Panc1 (cell line): ENCODE results near the gene RPS6KA4. TPM values are rescaled to one million over a fixed set of nuclear protein-coding genes. Genes with fewer than 3 reads are reported as not detected.

Experiments used
- ATAC-seq: fragments of 200-7000 bp; cut with Tn5 transposase; 2 replicates; pipeline ENCODE4 v1.9.1; 2020; ENCODE audit warnings: mild to moderate bottlenecking, moderate library complexity
- BruUV-seq: library from RNA; stranded (reverse); fragments of 400-500 nt; replicated peaks from 2 replicates; lab custom pipeline; 2021; lab: Mats Ljungman, UMichigan
- CTCF ChIA-PET: fragments of 300-600 bp; sonication (Branson Sonifier 250); formaldehyde crosslinking; loops from one replicate; lab custom pipeline; 2022; ENCODE audit warnings: antibody characterized with exemption; lab: Charles Lee
- POLR2A ChIA-PET: fragments of 300-600 bp; sonication (Branson Sonifier 250); formaldehyde crosslinking; loops from one replicate; lab custom pipeline; 2022; ENCODE audit warnings: antibody characterized with exemption; lab: Charles Lee
- DNase-seq: peaks from one replicate; pipeline ENCODE4 v3.0.0-alpha.2; 2010; ENCODE audit warnings: low read depth, low spot score
- H3K27ac ChIP-seq: 2 replicates; pipeline ENCODE4 v1.5.1; 2011; ENCODE audit warnings: mild to moderate bottlenecking, low read length, inconsistent platforms
- H3K27me3 ChIP-seq: fragments of 200-500 bp; sonication (Bioruptor generic); 2 replicates; pipeline ENCODE4 v1.6.0; 2014; ENCODE audit warnings: low read length, inconsistent platforms; ENCODE audit not compliant: control insufficient read depth, insufficient read depth
- H3K36me3 ChIP-seq: fragments of 200-500 bp; sonication (Bioruptor generic); 2 replicates; pipeline ENCODE4 v1.5.1; 2014; ENCODE audit warnings: inconsistent platforms, mild to moderate bottlenecking, low read length, moderate library complexity; ENCODE audit not compliant: control insufficient read depth, insufficient read depth
- H3K4me1 ChIP-seq: 2 replicates; pipeline ENCODE4 v1.5.1; 2011; ENCODE audit warnings: inconsistent platforms, mild to moderate bottlenecking, low read length, moderate library complexity; ENCODE audit not compliant: control insufficient read depth, insufficient read depth
- H3K4me3 ChIP-seq, 2 experiments: 2 replicates each; pipeline ENCODE4 v1.5.1; 2011 to 2012; ENCODE audit warnings: low read depth in 2 of 2, low read length in 2 of 2, mild to moderate bottlenecking in 2 of 2, inconsistent platforms in 1 of 2, moderate library complexity in 1 of 2
- H3K9me3 ChIP-seq: fragments of 200-500 bp; sonication (Bioruptor generic); 2 replicates; pipeline ENCODE4 v1.5.1; 2014; ENCODE audit warnings: low read depth, mild to moderate bottlenecking, inconsistent platforms, low read length, moderate library complexity; ENCODE audit not compliant: control insufficient read depth, insufficient read depth
- POLR2AphosphoS5 ChIP-seq: IDR thresholded peaks from 2 replicates; pipeline ENCODE4 v1.6.1; 2012; ENCODE audit warnings: mild to moderate bottlenecking, low read depth, low read length, moderate library complexity
- SIN3A ChIP-seq: IDR thresholded peaks from 2 replicates; pipeline ENCODE4 v1.6.1; 2012; ENCODE audit warnings: low read depth, mild to moderate bottlenecking, low read length, moderate library complexity, borderline replicate concordance; ENCODE audit not compliant: insufficient read depth
- TCF7L2 ChIP-seq: IDR thresholded peaks from 2 replicates; pipeline ENCODE4 v1.6.1; 2011; ENCODE audit warnings: mild to moderate bottlenecking, low read depth, low read length, inconsistent platforms
- in situ Hi-C: cut with HindIII; loops from 2 replicates; pipeline ENCODE4 v1.10.0; 2016; ENCODE audit warnings: low sequenced_read_pairs, low pct_unique_long_range_greater_than_20kb
- intact Hi-C: fragments of 100-400 bp; cut with micrococcal nuclease; formaldehyde crosslinking; loops from one replicate; pipeline ENCODE4 v1.10.0; 2022; ENCODE audit not compliant: unreplicated experiment
- total RNA-seq: library from RNA; stranded (reverse); gene quantifications from one replicate; pipeline ENCODE4 v1.2.1, GENCODE V29; 2021; ENCODE audit not compliant: unreplicated experiment
- TF ChIP-seq, protein P1 (sequence below): fragments of 450-650 bp; IDR thresholded peaks from 2 replicates; pipeline ENCODE4 v1.5.1; 2017; ENCODE audit warnings: mild to moderate bottlenecking
- TF ChIP-seq, protein P2 (sequence below), 2 experiments: IDR thresholded peaks; 2 replicates each; pipeline ENCODE4 v1.6.1; 2011 to 2012; ENCODE audit warnings: low read depth in 2 of 2, control low read depth in 1 of 2, low read length in 1 of 2, mild to moderate bottlenecking in 1 of 2, moderate library complexity in 1 of 2; ENCODE audit not compliant: insufficient read depth in 1 of 2

Gene RPS6KA4
- total RNA-seq, 1 experiment from 2014 or later, result 74.0 TPM

DNA sequence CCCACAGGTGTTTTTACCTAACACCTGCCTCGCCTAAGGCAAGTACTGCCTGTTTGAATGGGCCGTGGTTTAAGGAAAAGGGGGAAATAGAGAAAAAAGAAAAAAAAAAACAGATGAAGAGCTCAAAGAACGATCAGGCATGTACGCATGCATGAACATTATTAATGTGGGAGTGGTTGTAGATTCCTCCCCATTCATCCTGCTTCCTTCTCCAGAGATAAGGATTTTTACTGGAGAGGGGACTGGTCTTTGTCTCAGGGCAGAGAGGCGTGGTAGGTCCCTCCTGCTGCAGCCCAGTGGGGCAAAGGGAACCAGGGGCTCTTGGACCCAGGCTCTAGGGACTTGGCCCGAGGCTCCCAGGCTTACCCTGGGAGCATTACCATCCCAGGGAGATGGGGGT is 23.1 kb downstream of the RPS6KA4 start:
- intact Hi-C loops, result no loop called here
- POLR2A ChIA-PET, result interaction anchor here (0.6 kb wide), 2 partner anchors 23 to 393 kb away, joined by 7 to 10 read pairs; no protein-coding TSS in a partner anchor
- BruUV-seq, result no TSS peak

DNA sequence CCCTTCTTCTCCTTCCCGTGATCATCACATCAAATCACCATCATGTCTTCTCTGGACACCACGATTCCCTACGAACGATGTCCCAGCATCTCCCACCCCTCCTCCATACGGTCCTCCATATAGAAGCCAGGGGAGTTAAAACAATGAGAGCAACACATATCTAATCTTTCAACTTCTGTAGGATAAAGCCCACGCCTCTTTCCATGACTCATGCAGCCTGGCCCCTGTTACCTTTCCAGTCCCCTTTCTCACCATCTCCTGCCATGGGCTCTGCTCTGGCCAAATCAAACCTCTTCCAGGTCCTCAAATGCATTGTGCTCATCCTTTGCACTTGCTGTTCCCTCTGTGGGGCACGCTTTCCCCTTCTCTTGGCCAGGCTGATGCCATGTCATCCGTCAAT is 23.6 kb downstream of the RPS6KA4 start:
- no peaks in the 10 kb centered on the region for H3K9me3 ChIP-seq
- ATAC-seq (no peak), DNase-seq (no peak)
- no peak overlapping the region for H3K4me3 ChIP-seq
- H3K27ac ChIP-seq, result no peak overlapping the region
- TF ChIP-seq, protein P1, sequence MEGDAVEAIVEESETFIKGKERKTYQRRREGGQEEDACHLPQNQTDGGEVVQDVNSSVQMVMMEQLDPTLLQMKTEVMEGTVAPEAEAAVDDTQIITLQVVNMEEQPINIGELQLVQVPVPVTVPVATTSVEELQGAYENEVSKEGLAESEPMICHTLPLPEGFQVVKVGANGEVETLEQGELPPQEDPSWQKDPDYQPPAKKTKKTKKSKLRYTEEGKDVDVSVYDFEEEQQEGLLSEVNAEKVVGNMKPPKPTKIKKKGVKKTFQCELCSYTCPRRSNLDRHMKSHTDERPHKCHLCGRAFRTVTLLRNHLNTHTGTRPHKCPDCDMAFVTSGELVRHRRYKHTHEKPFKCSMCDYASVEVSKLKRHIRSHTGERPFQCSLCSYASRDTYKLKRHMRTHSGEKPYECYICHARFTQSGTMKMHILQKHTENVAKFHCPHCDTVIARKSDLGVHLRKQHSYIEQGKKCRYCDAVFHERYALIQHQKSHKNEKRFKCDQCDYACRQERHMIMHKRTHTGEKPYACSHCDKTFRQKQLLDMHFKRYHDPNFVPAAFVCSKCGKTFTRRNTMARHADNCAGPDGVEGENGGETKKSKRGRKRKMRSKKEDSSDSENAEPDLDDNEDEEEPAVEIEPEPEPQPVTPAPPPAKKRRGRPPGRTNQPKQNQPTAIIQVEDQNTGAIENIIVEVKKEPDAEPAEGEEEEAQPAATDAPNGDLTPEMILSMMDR, result no peak
- TF ChIP-seq SIN3A (no peak), TCF7L2 (no peak), POLR2AphosphoS5 (no peak)
- TF ChIP-seq, protein P2, sequence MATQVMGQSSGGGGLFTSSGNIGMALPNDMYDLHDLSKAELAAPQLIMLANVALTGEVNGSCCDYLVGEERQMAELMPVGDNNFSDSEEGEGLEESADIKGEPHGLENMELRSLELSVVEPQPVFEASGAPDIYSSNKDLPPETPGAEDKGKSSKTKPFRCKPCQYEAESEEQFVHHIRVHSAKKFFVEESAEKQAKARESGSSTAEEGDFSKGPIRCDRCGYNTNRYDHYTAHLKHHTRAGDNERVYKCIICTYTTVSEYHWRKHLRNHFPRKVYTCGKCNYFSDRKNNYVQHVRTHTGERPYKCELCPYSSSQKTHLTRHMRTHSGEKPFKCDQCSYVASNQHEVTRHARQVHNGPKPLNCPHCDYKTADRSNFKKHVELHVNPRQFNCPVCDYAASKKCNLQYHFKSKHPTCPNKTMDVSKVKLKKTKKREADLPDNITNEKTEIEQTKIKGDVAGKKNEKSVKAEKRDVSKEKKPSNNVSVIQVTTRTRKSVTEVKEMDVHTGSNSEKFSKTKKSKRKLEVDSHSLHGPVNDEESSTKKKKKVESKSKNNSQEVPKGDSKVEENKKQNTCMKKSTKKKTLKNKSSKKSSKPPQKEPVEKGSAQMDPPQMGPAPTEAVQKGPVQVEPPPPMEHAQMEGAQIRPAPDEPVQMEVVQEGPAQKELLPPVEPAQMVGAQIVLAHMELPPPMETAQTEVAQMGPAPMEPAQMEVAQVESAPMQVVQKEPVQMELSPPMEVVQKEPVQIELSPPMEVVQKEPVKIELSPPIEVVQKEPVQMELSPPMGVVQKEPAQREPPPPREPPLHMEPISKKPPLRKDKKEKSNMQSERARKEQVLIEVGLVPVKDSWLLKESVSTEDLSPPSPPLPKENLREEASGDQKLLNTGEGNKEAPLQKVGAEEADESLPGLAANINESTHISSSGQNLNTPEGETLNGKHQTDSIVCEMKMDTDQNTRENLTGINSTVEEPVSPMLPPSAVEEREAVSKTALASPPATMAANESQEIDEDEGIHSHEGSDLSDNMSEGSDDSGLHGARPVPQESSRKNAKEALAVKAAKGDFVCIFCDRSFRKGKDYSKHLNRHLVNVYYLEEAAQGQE (IDR thresholded peaks at IDR 0.05; ENCODE audit: insufficient read depth in 1 of 2, low read depth in 2 of 2, low read length in 1 of 2), result no peak
- H3K27me3 ChIP-seq, result no peaks in the 10 kb centered on the region
- intact Hi-C loops, result no loop called here
- in situ Hi-C loops, result no loop called here
- no peaks in the 10 kb centered on the region for H3K36me3 ChIP-seq
- no TSS peak for BruUV-seq
- CTCF ChIA-PET, result no interaction called here
- POLR2A ChIA-PET, result interaction anchor here (0.6 kb wide), 1 partner anchor 23 kb away, joined by 10 read pairs; no protein-coding TSS in a partner anchor
- peaks cover 6% of the 10 kb centered on the region; the same call in 1 of the 2 replicates for H3K4me1 ChIP-seq

More for the DNA sequence above, 23.1 kb downstream of the RPS6KA4 start:
- TF ChIP-seq POLR2AphosphoS5, result no peak
- TF ChIP-seq, protein P2 (IDR thresholded peaks at IDR 0.05; ENCODE audit: insufficient read depth in 1 of 2, low read depth in 2 of 2, low read length in 1 of 2), result no peak
- no peak for TF ChIP-seq TCF7L2
- TF ChIP-seq, protein P1, result no peak
- TF ChIP-seq SIN3A, result no peak
- no peaks in the 10 kb centered on the region for H3K27me3 ChIP-seq
- in situ Hi-C loops, result no loop called here
- DNase-seq (no peak), ATAC-seq (no peak)
- H3K4me1 ChIP-seq, result peaks cover 6% of the 10 kb centered on the region; the same call in 1 of the 2 replicates
- no peaks in the 10 kb centered on the region for H3K36me3 ChIP-seq
- H3K27ac ChIP-seq, result no peak overlapping the region
- no peak overlapping the region for H3K4me3 ChIP-seq
- H3K9me3 ChIP-seq, result no peaks in the 10 kb centered on the region
- CTCF ChIA-PET, result no interaction called here
